Right cardiac atrium (tissue), 5 donors: Measurements from ENCODE around the gene HAPLN3. TPM values are rescaled to one million over a fixed set of nuclear protein-coding genes. Genes with fewer than 3 reads are reported as not detected.

Experiments
- ATAC-seq, 2 donors: fragments of 200-7000 bp; cut with Tn5 transposase; one replicate each; pipeline versions ENCODE4 v1.8.0 to v1.9.1; 2020; ENCODE audit warnings: moderate library complexity in 2 of 2, mild to moderate bottlenecking in 1 of 2
- DNase-seq, 3 donors: peaks; one replicate each; pipeline ENCODE4 v3.0.0-alpha.2; 2020
- H3K27ac ChIP-seq: one replicate; pipeline ENCODE4 v1.5.1; 2013; ENCODE audit warnings: mild to moderate bottlenecking, low read length, control low read depth, moderate library complexity
- H3K27me3 ChIP-seq: one replicate; pipeline ENCODE4 v1.6.1; 2013; ENCODE audit not compliant: control insufficient read depth, insufficient read depth
- H3K4me1 ChIP-seq: one replicate; pipeline ENCODE4 v1.6.1; 2013; ENCODE audit warnings: low read length; ENCODE audit not compliant: control insufficient read depth, insufficient read depth
- H3K4me3 ChIP-seq: one replicate; pipeline ENCODE4 v1.5.1; 2013; ENCODE audit warnings: low read length, control low read depth
- H3K9me3 ChIP-seq: one replicate; pipeline ENCODE4 v1.6.1; 2013; ENCODE audit warnings: low read length; ENCODE audit not compliant: control insufficient read depth
- WGBS: extraction: QIAGEN DNeasy Blood & Tissue Kit; methylation state at CpG from one replicate; pipeline ENCODE4 v1.1.7; 2013; 5-methylcytosine and 5-hydroxymethylcytosine counted together
- intact Hi-C, 4 donors: fragments of 100-400 bp; cut with DNase I; formaldehyde crosslinking; loops; one replicate each; pipeline versions ENCODE4 v1.11.0 to v1.14.0; 2022 to 2023
- polyA plus RNA-seq: library from polyadenylated mRNA; stranded (reverse); fragments of 200-250 nt; gene quantifications from one replicate; pipeline ENCODE4 v1.2.3, GENCODE V29; 2013
- total RNA-seq, 4 donors: library from RNA; stranded (reverse); fragmentation: NEBNext Ultra II Directional; extraction: Animal tissue kit (Norgen Biotek cat#: 25700); gene quantifications; one replicate each; pipeline ENCODE4 v1.2.1, GENCODE V29; 2021
- donor health status: healthy with polysubstance abuse.
- donor health status: DM: no; HTN: yes; CAD: no.
- donor health status: DM: no; HTN: no; CAD: no.
- donor health status: DM: no; HTN: yes; CAD: no; lungs with severe emphysema.
- donor health status: DM: yes; HTN: yes; CAD: no.

Gene HAPLN3
- total and polyA plus RNA-seq, 5 donors = 1.6 to 2.8 (median 2.0) TPM

- DNase-seq (no peak), ATAC-seq (no peak)
- H3K9me3 ChIP-seq = no peaks in the 10 kb centered on the region
- H3K27ac ChIP-seq = no peak overlapping the region
- peaks cover 3% of the 10 kb centered on the region for H3K4me1 ChIP-seq
- intact Hi-C loops = loop anchor here in 2 of 4 donors (5.0 to 10.0 kb wide), 2 partner anchors 272 to 275 kb away; no protein-coding TSS in a partner anchor
- WGBS = 80% methylated on average over 6 of the region's 6 CpGs
- H3K27me3 ChIP-seq = no peaks in the 10 kb centered on the region
- H3K4me3 ChIP-seq = no peak overlapping the region
Observed at GRCh38 chr15:88902221-88902835, 7.0 kb upstream of the HAPLN3 start.

GRCh38 chr15:88901508-88902220 is 6.3 kb upstream of the HAPLN3 start:
- H3K4me1 ChIP-seq = peaks cover 3% of the 10 kb centered on the region
- ATAC-seq = no peak

GRCh38 chr15:88900982-88901418 is 5.7 kb upstream of the HAPLN3 start:
- WGBS = 72% methylated on average over 5 of the region's 5 CpGs
- intact Hi-C loops = loop anchor here in 2 of 4 donors (5.0 to 10.0 kb wide), 2 partner anchors 274 to 276 kb away; no protein-coding TSS in a partner anchor
- DNase-seq (no peak), ATAC-seq (no peak)
- Histone ChIP-seq H3K27ac (no peak overlapping the region), H3K4me3 (no peak overlapping the region), H3K4me1 (peaks cover 6% of the 10 kb centered on the region), H3K9me3 (no peaks in the 10 kb centered on the region), H3K27me3 (no peaks in the 10 kb centered on the region)

More at GRCh38 chr15:88901508-88902220, 6.3 kb upstream of the HAPLN3 start:
- Histone ChIP-seq H3K27me3 (no peaks in the 10 kb centered on the region), H3K4me3 (no peak overlapping the region), H3K9me3 (no peaks in the 10 kb centered on the region), H3K27ac (no peak overlapping the region)
- intact Hi-C loops = loop anchor here in 2 of 4 donors (5.0 to 10.0 kb wide), 2 partner anchors 273 to 276 kb away; no protein-coding TSS in a partner anchor
- no peak for DNase-seq
- WGBS = 91% methylated on average over 15 of the region's 15 CpGs

- 91% methylated on average over 12 of the region's 12 CpGs for WGBS
- Histone ChIP-seq H3K27me3 (no peaks in the 10 kb centered on the region), H3K4me3 (no peak overlapping the region), H3K27ac (no peak overlapping the region), H3K9me3 (no peaks in the 10 kb centered on the region), H3K4me1 (peaks cover 6% of the 10 kb centered on the region)
- DNase-seq = no peak
- intact Hi-C loops = loop anchor here in 2 of 4 donors (5.0 to 10.0 kb wide), 2 partner anchors 274 to 277 kb away; no protein-coding TSS in a partner anchor
- no peak for ATAC-seq
Observed at GRCh38 chr15:88900309-88900981, 5.1 kb upstream of the HAPLN3 start.

GRCh38 chr15:88899251-88899650 is 3.9 kb upstream of the HAPLN3 start:
- Histone ChIP-seq H3K4me1 (peaks cover 6% of the 10 kb centered on the region), H3K9me3 (no peaks in the 10 kb centered on the region), H3K27ac (no peak overlapping the region), H3K27me3 (no peaks in the 10 kb centered on the region), H3K4me3 (no peak overlapping the region)
- DNase-seq (no peak), ATAC-seq (no peak)
- intact Hi-C loops = no loop called here
- 91% methylated on average over 9 of the region's 9 CpGs for WGBS

GRCh38 chr15:88898736-88899135 is 3.4 kb upstream of the HAPLN3 start:
- no peak overlapping the region for H3K4me3 ChIP-seq
- no peak for ATAC-seq
- no peak for DNase-seq
- WGBS = 85% methylated on average over 15 of the region's 15 CpGs
- intact Hi-C loops = no loop called here
- H3K27ac ChIP-seq = no peak overlapping the region
- no peaks in the 10 kb centered on the region for H3K27me3 ChIP-seq
- no peaks in the 10 kb centered on the region for H3K9me3 ChIP-seq
- H3K4me1 ChIP-seq = peaks cover 6% of the 10 kb centered on the region

GRCh38 chr15:88897456-88898194 is 2.3 kb upstream of the HAPLN3 start:
- peak overlapping the region; percentile 69 for H3K27ac ChIP-seq
- no peaks in the 10 kb centered on the region for H3K27me3 ChIP-seq
- H3K4me1 ChIP-seq = peaks cover 6% of the 10 kb centered on the region
- 27% methylated on average over 12 of the region's 12 CpGs for WGBS
- peak; percentile 86 to 96 (median 94) for DNase-seq
- H3K9me3 ChIP-seq = no peaks in the 10 kb centered on the region
- intact Hi-C loops = no loop called here
- peak; percentile 80 to 94 for ATAC-seq
- H3K4me3 ChIP-seq = no peak overlapping the region

- H3K27ac ChIP-seq = no peak overlapping the region
- H3K4me3 ChIP-seq = no peak overlapping the region
- no peaks in the 10 kb centered on the region for H3K9me3 ChIP-seq
- ATAC-seq = no peak
- DNase-seq = no peak
- no peaks in the 10 kb centered on the region for H3K27me3 ChIP-seq
- WGBS = 10% methylated on average over 8 of the region's 8 CpGs
- H3K4me1 ChIP-seq = peaks cover 6% of the 10 kb centered on the region
- intact Hi-C loops = no loop called here
Observed at GRCh38 chr15:88897142-88897455, 1.8 kb upstream of the HAPLN3 start.

- WGBS = 65% methylated on average over 8 of the region's 8 CpGs
- no peak overlapping the region for H3K4me3 ChIP-seq
- ATAC-seq (peak; percentile 7 to 26), DNase-seq (peak in 1 of 3 donors; percentile 68)
- no peaks in the 10 kb centered on the region for H3K27me3 ChIP-seq
- no peaks in the 10 kb centered on the region for H3K9me3 ChIP-seq
- no peak overlapping the region for H3K27ac ChIP-seq
- peaks cover 6% of the 10 kb centered on the region for H3K4me1 ChIP-seq
- intact Hi-C loops = no loop called here
Observed at GRCh38 chr15:88896333-88897033, 1.1 kb upstream of the HAPLN3 start.

- H3K4me1 ChIP-seq = peaks cover 6% of the 10 kb centered on the region
- peak in 2 of 3 donors; percentile 76 to 80 for DNase-seq
- intact Hi-C loops = no loop called here
- peak in 1 of 2 donors; percentile 23 for ATAC-seq
- no peak overlapping the region for H3K4me3 ChIP-seq
- H3K9me3 ChIP-seq = no peaks in the 10 kb centered on the region
- H3K27ac ChIP-seq = no peak overlapping the region
- whole genome bisulfite sequencing = 4% methylated on average over 23 of the region's 23 CpGs
- no peaks in the 10 kb centered on the region for H3K27me3 ChIP-seq
Observed at GRCh38 chr15:88894348-88894818, 961 bp downstream of the HAPLN3 start.
